Hepatocyte (in vitro differentiated cells): ENCODE results near the gene RAI1. TPM values are rescaled to one million over a fixed set of nuclear protein-coding genes. Genes with fewer than 3 reads are reported as not detected.

Source experiments
- DNase-seq: peaks from one replicate; pipeline ENCODE4 v3.0.0-alpha.2; 2016; ENCODE audit warnings: low spot score
- H2AFZ ChIP-seq: fragments of 200-600 bp; sonication (generic); 2 replicates; pipeline ENCODE4 v1.6.0; 2016; ENCODE audit warnings: antibody characterized with exemption, mild to moderate bottlenecking
- H3K27ac ChIP-seq: fragments of 200-600 bp; sonication (generic); 2 replicates; pipeline ENCODE4 v1.5.1; 2016; ENCODE audit warnings: mild to moderate bottlenecking
- H3K27me3 ChIP-seq: fragments of 200-600 bp; sonication (generic); 2 replicates; pipeline ENCODE4 v1.6.1; 2016
- H3K36me3 ChIP-seq: fragments of 200-600 bp; sonication (generic); replicated peaks from 2 replicates; pipeline ENCODE4 v1.5.1; 2016; ENCODE audit warnings: low read depth; ENCODE audit not compliant: insufficient read depth
- H3K4me1 ChIP-seq: fragments of 200-600 bp; sonication (generic); 2 replicates; pipeline ENCODE4 v1.5.1; 2016; ENCODE audit warnings: mild to moderate bottlenecking, moderate library complexity; ENCODE audit not compliant: insufficient read depth
- H3K4me2 ChIP-seq: fragments of 200-600 bp; sonication (generic); 2 replicates; pipeline ENCODE4 v1.6.0; 2016
- H3K4me3 ChIP-seq: fragments of 200-600 bp; sonication (generic); 2 replicates; pipeline ENCODE4 v1.5.1; 2016; ENCODE audit warnings: mild to moderate bottlenecking
- H3K79me2 ChIP-seq: fragments of 200-600 bp; sonication (generic); 2 replicates; pipeline ENCODE4 v1.6.0; 2017; ENCODE audit warnings: mild to moderate bottlenecking
- H3K9me2 ChIP-seq: fragments of 200-600 bp; sonication (generic); replicated peaks from 2 replicates; pipeline ENCODE4 v1.6.0; 2017; ENCODE audit warnings: mild to moderate bottlenecking; ENCODE audit not compliant: insufficient read depth
- H3K9me3 ChIP-seq: fragments of 200-600 bp; sonication (generic); 2 replicates; pipeline ENCODE4 v1.5.1; 2016; ENCODE audit warnings: low read depth, mild to moderate bottlenecking
- H4K20me1 ChIP-seq: fragments of 200-600 bp; sonication (generic); 2 replicates; pipeline ENCODE4 v1.6.0; 2016; ENCODE audit warnings: mild to moderate bottlenecking; ENCODE audit not compliant: insufficient read depth, poor library complexity, severe bottlenecking
- CTCF ChIP-seq: fragments of 200-600 bp; sonication (generic); IDR thresholded peaks from 2 replicates; pipeline ENCODE4 v1.5.1; 2016; ENCODE audit warnings: antibody characterized with exemption, mild to moderate bottlenecking; ENCODE audit not compliant: poor library complexity
- EZH2 ChIP-seq: fragments of 200-600 bp; sonication (generic); IDR thresholded peaks from 2 replicates; pipeline ENCODE4 v1.6.1; 2016; ENCODE audit warnings: antibody characterized with exemption, mild to moderate bottlenecking, borderline replicate concordance
- EZH2phosphoT487 ChIP-seq: fragments of 200-600 bp; sonication (generic); IDR thresholded peaks from one replicate; pipeline ENCODE4 v1.6.1; 2018; ENCODE audit warnings: antibody characterized with exemption, mild to moderate bottlenecking, low read depth, moderate library complexity; ENCODE audit not compliant: unreplicated experiment, severe bottlenecking
- WGBS: methylation state at CpG from one replicate; pipeline ENCODE4 v1.1.6; 2016; ENCODE audit warnings: low lambda C conversion rate; ENCODE audit errors: missing lambda C conversion rate; 5-methylcytosine and 5-hydroxymethylcytosine counted together
- polyA plus RNA-seq: library from polyadenylated mRNA; unstranded; fragments of >200 nt; fragmentation: Nextera tagmentation; extraction: Ambion mirVana; gene quantifications from 2 replicates; pipeline ENCODE4 v1.2.1, GENCODE V29; 2016
- total RNA-seq: library from RNA; depleted of rRNA; stranded (reverse); fragments of >200 nt; gene quantifications from 2 replicates; pipeline ENCODE4 v1.2.3, GENCODE V29; 2014

The RAI1 gene
- total and polyA plus RNA-seq, 2 experiments from 2014 or later: 20.2 to 23.8 TPM

GRCh38 chr17:17725752-17726457 lies 44.6 kb downstream of the RAI1 start:
- DNase-seq: no peak
- H3K27me3 ChIP-seq: no peaks in the 10 kb centered on the region
- no peak overlapping the region for H3K4me3 ChIP-seq
- H3K79me2 ChIP-seq: peaks cover 100% of the 10 kb centered on the region
- H3K4me2 ChIP-seq: peak overlapping the region; percentile 99
- H3K9me3 ChIP-seq: no peaks in the 10 kb centered on the region
- H3K36me3 ChIP-seq: no peaks in the 10 kb centered on the region
- H4K20me1 ChIP-seq: peaks cover 91% of the 10 kb centered on the region
- WGBS: 71% methylated on average over 7 of the region's 7 CpGs
- H2AFZ ChIP-seq: no peak overlapping the region
- H3K9me2 ChIP-seq: no peaks in the 10 kb centered on the region
- H3K4me1 ChIP-seq: peaks cover 32% of the 10 kb centered on the region
- TF ChIP-seq EZH2phosphoT487: no peak
- no peak for TF ChIP-seq CTCF
- no peak for TF ChIP-seq EZH2
- no peak overlapping the region for H3K27ac ChIP-seq

- 67% methylated on average over 6 of the region's 6 CpGs for WGBS
- Histone ChIP-seq H3K79me2 (peaks cover 100% of the 10 kb centered on the region), H4K20me1 (peaks cover 90% of the 10 kb centered on the region), H3K27me3 (no peaks in the 10 kb centered on the region), H3K4me2 (no peak overlapping the region), H3K9me3 (no peaks in the 10 kb centered on the region), H3K36me3 (no peaks in the 10 kb centered on the region), H2AFZ (no peak overlapping the region), H3K4me1 (peaks cover 32% of the 10 kb centered on the region), H3K27ac (no peak overlapping the region), H3K9me2 (no peaks in the 10 kb centered on the region), H3K4me3 (no peak overlapping the region)
- no peak for TF ChIP-seq EZH2
- no peak for TF ChIP-seq EZH2phosphoT487
- no peak for TF ChIP-seq CTCF
- DNase-seq: no peak
Measured at GRCh38 chr17:17726458-17727060, 45.3 kb downstream of the RAI1 start.

GRCh38 chr17:17727111-17727659 lies 45.9 kb downstream of the RAI1 start:
- no peak for DNase-seq
- peaks cover 90% of the 10 kb centered on the region for H4K20me1 ChIP-seq
- no peak overlapping the region for H3K4me2 ChIP-seq
- no peaks in the 10 kb centered on the region for H3K27me3 ChIP-seq
- WGBS: 95% methylated on average over 13 of the region's 13 CpGs
- no peaks in the 10 kb centered on the region for H3K9me3 ChIP-seq
- no peaks in the 10 kb centered on the region for H3K36me3 ChIP-seq
- H3K79me2 ChIP-seq: peaks cover 100% of the 10 kb centered on the region
- TF ChIP-seq EZH2: no peak
- no peak for TF ChIP-seq CTCF
- TF ChIP-seq EZH2phosphoT487: no peak
- no peak overlapping the region for H3K27ac ChIP-seq
- peaks cover 32% of the 10 kb centered on the region for H3K4me1 ChIP-seq
- no peak overlapping the region for H2AFZ ChIP-seq
- no peak overlapping the region for H3K4me3 ChIP-seq
- H3K9me2 ChIP-seq: no peaks in the 10 kb centered on the region
